HepG2 (cell line): ENCODE results near the gene AGRP. TPM values are rescaled to one million over a fixed set of nuclear protein-coding genes. Genes with fewer than 3 reads are reported as not detected.

Experiments
- CBX1 ChIP-seq: IDR thresholded peaks from one replicate; pipeline ENCODE4 v1.6.1; 2016; ENCODE audit warnings: antibody characterized with exemption, low read depth
- DNMT1 ChIP-seq: sonication (generic); formaldehyde crosslinking; IDR thresholded peaks from 2 replicates; pipeline ENCODE4 v1.5.1; 2020; ENCODE audit warnings: mild to moderate bottlenecking, missing genetic modification reagents
- HDAC2 ChIP-seq: sonication (generic); formaldehyde crosslinking; IDR thresholded peaks from 2 replicates; pipeline ENCODE4 v1.4.0; 2020; ENCODE audit warnings: missing genetic modification reagents
- KAT7 ChIP-seq: IDR thresholded peaks from 2 replicates; pipeline ENCODE4 v1.6.1; 2018; ENCODE audit warnings: borderline replicate concordance, missing compliant biosample characterization
- KLF13 ChIP-seq: sonication (generic); formaldehyde crosslinking; IDR thresholded peaks from 2 replicates; pipeline ENCODE4 v1.4.0; 2020; ENCODE audit warnings: mild to moderate bottlenecking, missing genetic modification reagents
- NKX3-1 ChIP-seq: sonication (generic); formaldehyde crosslinking; IDR thresholded peaks from 2 replicates; pipeline ENCODE4 v1.5.0; 2020; ENCODE audit warnings: missing genetic modification reagents
- NR2F6 ChIP-seq, 2 experiments: IDR thresholded peaks; 2 replicates each; pipeline ENCODE4 v1.6.1; 2016; ENCODE audit warnings: antibody characterized with exemption in 1 of 2, mild to moderate bottlenecking in 1 of 2
- NRL ChIP-seq: sonication (generic); formaldehyde crosslinking; IDR thresholded peaks from 2 replicates; pipeline ENCODE4 v1.5.0; 2020; ENCODE audit warnings: missing genetic modification reagents, mild to moderate bottlenecking, moderate library complexity, borderline replicate concordance
- SP4 ChIP-seq: sonication (generic); formaldehyde crosslinking; IDR thresholded peaks from 2 replicates; pipeline ENCODE4 v1.8.1; 2023; ENCODE audit warnings: mild to moderate bottlenecking, missing genetic modification reagents
- ZNF329 ChIP-seq: sonication (generic); formaldehyde crosslinking; IDR thresholded peaks from 2 replicates; pipeline ENCODE4 v1.9.0; 2021; ENCODE audit warnings: low read depth, mild to moderate bottlenecking, missing genetic modification reagents
- ZNF333 ChIP-seq: sonication (generic); formaldehyde crosslinking; IDR thresholded peaks from 2 replicates; pipeline ENCODE4 v1.4.0; 2020; ENCODE audit warnings: mild to moderate bottlenecking, missing genetic modification reagents, borderline replicate concordance
- ZNF335 ChIP-seq: sonication (generic); formaldehyde crosslinking; IDR thresholded peaks from 2 replicates; pipeline ENCODE4 v1.4.0; 2020; ENCODE audit warnings: missing genetic modification reagents
- ZNF383 ChIP-seq: sonication (generic); formaldehyde crosslinking; IDR thresholded peaks from 2 replicates; pipeline ENCODE4 v1.4.0; 2020; ENCODE audit warnings: missing genetic modification reagents, mild to moderate bottlenecking, borderline replicate concordance
- ZNF430 ChIP-seq: sonication (generic); formaldehyde crosslinking; IDR thresholded peaks from 2 replicates; pipeline ENCODE4 v1.9.0; 2021; ENCODE audit warnings: mild to moderate bottlenecking, missing genetic modification reagents
- ZNF574 ChIP-seq: sonication (generic); formaldehyde crosslinking; IDR thresholded peaks from 2 replicates; pipeline ENCODE4 v1.4.0; 2020; ENCODE audit warnings: missing genetic modification reagents
- ZNF660 ChIP-seq: sonication (generic); formaldehyde crosslinking; IDR thresholded peaks from 2 replicates; pipeline ENCODE4 v1.5.1; 2020; ENCODE audit warnings: mild to moderate bottlenecking, low read depth, missing genetic modification reagents, borderline replicate concordance
- ZNF790 ChIP-seq: sonication (generic); formaldehyde crosslinking; IDR thresholded peaks from 2 replicates; pipeline ENCODE4 v1.8.0; 2022; ENCODE audit warnings: missing genetic modification reagents, mild to moderate bottlenecking, borderline replicate concordance
- polyA plus RNA-seq, 8 experiments: library from polyadenylated mRNA; depleted of rRNA in 3 of 8; stranded (reverse) in 7 of 8; unstranded in 1 of 8; fragments of >200 nt; fragmentation: Illumina TruSeq in 4 of 8; extraction: Trizol in 4 of 8; gene quantifications; 2 replicates each; pipeline versions ENCODE4 v1.2.1 to v1.2.3, GENCODE V29; 2011 to 2016; ENCODE audit warnings: low read depth in 4 of 8, missing spikeins in 1 of 8, mixed read lengths in 1 of 8; ENCODE audit not compliant: insufficient read depth in 1 of 8
- total RNA-seq, 5 experiments: library from RNA; depleted of rRNA; stranded (reverse); fragments of >200 nt; fragmentation: Illumina TruSeq; extraction: Trizol; gene quantifications; 2 replicates each; pipeline ENCODE4 v1.2.3, GENCODE V29; 2016; ENCODE audit warnings: low read depth in 1 of 5
- TF ChIP-seq, protein P1 (sequence below): sonication (generic); formaldehyde crosslinking; IDR thresholded peaks from 2 replicates; pipeline ENCODE4 v1.8.0; 2022; ENCODE audit warnings: missing genetic modification reagents, mild to moderate bottlenecking, inconsistent platforms, borderline replicate concordance
- TF ChIP-seq, protein P2 (sequence below): sonication (generic); formaldehyde crosslinking; IDR thresholded peaks from 2 replicates; pipeline ENCODE4 v1.5.0; 2020; ENCODE audit warnings: mild to moderate bottlenecking, missing genetic modification reagents, borderline replicate concordance
- TF ChIP-seq, protein P3 (sequence below): sonication (generic); formaldehyde crosslinking; IDR thresholded peaks from 2 replicates; pipeline ENCODE4 v1.8.0; 2022; ENCODE audit warnings: low read depth, missing genetic modification reagents

Gene AGRP
- total and polyA plus RNA-seq, 2 of the 13 experiments (the other 11 are each of a cell fraction or from before 2014, with no cell fraction given) = not detected

DNA sequence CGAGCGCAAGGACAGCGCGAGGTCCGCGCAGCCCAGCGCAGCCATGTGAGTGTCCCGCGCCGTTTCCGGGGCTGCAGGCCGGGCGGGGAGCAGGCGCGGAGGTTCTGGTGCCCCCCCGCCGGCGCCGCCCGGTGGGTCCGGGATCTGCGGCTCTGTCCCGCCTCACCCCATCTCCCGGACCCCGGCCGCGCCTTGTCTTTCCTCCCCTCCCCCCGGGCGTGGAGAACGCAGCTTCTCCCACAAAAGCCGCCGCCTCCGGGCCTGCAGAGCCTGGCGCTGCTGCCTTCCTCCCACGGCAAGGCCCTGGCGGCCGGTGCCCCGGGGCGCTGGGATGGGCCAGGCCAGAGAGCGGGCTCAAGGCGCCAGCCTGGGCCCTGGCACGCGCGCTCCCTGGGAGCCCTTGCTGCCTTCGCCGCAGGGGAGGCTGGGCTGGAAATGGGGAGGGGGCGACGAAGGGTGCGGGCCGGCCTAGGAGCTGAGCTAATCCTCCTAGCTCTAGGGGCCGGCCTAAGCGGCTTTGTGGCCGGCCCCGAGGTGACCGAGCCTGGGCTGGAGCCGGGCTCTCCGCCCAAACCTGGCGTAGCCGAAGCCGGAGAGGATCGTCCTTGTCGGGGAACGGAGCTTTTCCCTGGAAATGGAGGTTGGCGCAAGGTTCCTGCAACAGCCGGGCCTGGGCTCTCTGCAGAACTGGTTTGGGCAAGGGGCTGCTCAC, 45.7 kb upstream of the AGRP start (continued):
- 0 out of 2 replicates have a peak, but pooled peaks have one; percentile 12 for TF ChIP-seq ZNF333
- TF ChIP-seq DNMT1 (CRISPR knock-in tag) = no peak
- TF ChIP-seq ZNF383 (CRISPR knock-in tag) = no peak
- TF ChIP-seq CBX1 = no peak
- TF ChIP-seq SP4 (CRISPR knock-in tag) = peak; percentile 50
- TF ChIP-seq, protein P1, sequence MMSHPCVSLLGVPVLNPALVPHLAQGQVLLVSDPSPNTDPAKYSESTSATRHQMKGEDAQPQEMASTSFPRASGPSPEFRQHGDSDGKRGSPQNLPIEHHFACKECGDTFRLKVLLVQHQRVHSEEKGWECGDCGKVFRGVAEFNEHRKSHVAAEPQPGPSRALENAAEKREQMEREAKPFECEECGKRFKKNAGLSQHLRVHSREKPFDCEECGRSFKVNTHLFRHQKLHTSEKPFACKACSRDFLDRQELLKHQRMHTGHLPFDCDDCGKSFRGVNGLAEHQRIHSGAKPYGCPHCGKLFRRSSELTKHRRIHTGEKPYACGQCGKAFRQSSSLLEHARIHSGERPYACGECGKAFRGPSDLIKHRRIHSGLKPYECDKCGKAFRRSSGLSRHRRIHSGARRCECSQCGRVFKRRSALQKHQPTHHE = no peak; the same call in 1 of the 2 replicates
- TF ChIP-seq ZNF329 = peak; percentile 87; the same call in 1 of the 2 replicates
- TF ChIP-seq ZNF430 (CRISPR knock-in tag) = peak; percentile 80; the same call in 1 of the 2 replicates
- TF ChIP-seq, protein P2, sequence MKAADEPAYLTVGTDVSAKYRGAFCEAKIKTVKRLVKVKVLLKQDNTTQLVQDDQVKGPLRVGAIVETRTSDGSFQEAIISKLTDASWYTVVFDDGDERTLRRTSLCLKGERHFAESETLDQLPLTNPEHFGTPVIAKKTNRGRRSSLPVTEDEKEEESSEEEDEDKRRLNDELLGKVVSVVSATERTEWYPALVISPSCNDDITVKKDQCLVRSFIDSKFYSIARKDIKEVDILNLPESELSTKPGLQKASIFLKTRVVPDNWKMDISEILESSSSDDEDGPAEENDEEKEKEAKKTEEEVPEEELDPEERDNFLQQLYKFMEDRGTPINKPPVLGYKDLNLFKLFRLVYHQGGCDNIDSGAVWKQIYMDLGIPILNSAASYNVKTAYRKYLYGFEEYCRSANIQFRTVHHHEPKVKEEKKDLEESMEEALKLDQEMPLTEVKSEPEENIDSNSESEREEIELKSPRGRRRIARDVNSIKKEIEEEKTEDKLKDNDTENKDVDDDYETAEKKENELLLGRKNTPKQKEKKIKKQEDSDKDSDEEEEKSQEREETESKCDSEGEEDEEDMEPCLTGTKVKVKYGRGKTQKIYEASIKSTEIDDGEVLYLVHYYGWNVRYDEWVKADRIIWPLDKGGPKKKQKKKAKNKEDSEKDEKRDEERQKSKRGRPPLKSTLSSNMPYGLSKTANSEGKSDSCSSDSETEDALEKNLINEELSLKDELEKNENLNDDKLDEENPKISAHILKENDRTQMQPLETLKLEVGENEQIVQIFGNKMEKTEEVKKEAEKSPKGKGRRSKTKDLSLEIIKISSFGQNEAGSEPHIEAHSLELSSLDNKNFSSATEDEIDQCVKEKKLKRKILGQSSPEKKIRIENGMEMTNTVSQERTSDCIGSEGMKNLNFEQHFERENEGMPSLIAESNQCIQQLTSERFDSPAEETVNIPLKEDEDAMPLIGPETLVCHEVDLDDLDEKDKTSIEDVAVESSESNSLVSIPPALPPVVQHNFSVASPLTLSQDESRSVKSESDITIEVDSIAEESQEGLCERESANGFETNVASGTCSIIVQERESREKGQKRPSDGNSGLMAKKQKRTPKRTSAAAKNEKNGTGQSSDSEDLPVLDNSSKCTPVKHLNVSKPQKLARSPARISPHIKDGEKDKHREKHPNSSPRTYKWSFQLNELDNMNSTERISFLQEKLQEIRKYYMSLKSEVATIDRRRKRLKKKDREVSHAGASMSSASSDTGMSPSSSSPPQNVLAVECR = peak; percentile 45
- no peak for TF ChIP-seq ZNF790 (CRISPR knock-in tag)
- TF ChIP-seq KAT7 (CRISPR knock-in tag) = 0 out of 2 replicates have a peak, but pooled peaks have one; percentile 21
- peak; percentile 66 for TF ChIP-seq ZNF574 (CRISPR knock-in tag)
- TF ChIP-seq ZNF660 = no peak
- 0 out of 2 replicates have a peak, but pooled peaks have one; percentile 25 for TF ChIP-seq KLF13 (CRISPR knock-in tag)
- TF ChIP-seq NRL (CRISPR knock-in tag) = peak; percentile 77
- TF ChIP-seq ZNF335 = no peak
- TF ChIP-seq HDAC2 (CRISPR knock-in tag) = no peak
- TF ChIP-seq, protein P3, sequence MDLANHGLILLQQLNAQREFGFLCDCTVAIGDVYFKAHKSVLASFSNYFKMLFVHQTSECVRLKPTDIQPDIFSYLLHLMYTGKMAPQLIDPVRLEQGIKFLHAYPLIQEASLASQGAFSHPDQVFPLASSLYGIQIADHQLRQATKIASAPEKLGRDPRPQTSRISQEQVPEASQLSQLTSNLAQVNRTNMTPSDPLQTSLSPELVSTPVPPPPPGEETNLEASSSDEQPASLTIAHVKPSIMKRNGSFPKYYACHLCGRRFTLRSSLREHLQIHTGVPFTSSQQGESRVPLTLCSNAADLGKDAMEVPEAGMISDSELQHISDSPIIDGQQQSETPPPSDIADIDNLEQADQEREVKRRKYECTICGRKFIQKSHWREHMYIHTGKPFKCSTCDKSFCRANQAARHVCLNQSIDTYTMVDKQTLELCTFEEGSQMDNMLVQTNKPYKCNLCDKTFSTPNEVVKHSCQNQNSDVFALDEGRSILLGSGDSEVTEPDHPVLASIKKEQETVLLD = peak; percentile 68; the same call in 1 of the 2 replicates
- peak; percentile 63; the same call in 1 of the 2 replicates for TF ChIP-seq NKX3-1 (CRISPR knock-in tag)
- no peak for TF ChIP-seq NR2F6 (IDR thresholded peaks at IDR 0.05)
- no peak for TF ChIP-seq NR2F6 (CRISPR knock-in tag; IDR thresholded peaks at IDR 0.05)
